Gastroesophageal sphincter (tissue), 3 donors: ENCODE data around the gene GLB1L2.

Experiments
- CTCF ChIP-seq, 4 experiments: fragments of 200-600 bp in 2 of 4; fragments of 450-650 bp in 2 of 4; sonication (generic) in 1 of 4; IDR thresholded peaks; one replicate each; pipeline ENCODE4 v1.5.1; 2017 to 2019; ENCODE audit warnings: antibody characterized with exemption in 4 of 4, mild to moderate bottlenecking in 2 of 4, moderate library complexity in 2 of 4
- EP300 ChIP-seq: sonication (generic); formaldehyde crosslinking; IDR thresholded peaks from one replicate; pipeline ENCODE4 v1.6.1; 2017; ENCODE audit warnings: antibody characterized with exemption, mild to moderate bottlenecking
- POLR2A ChIP-seq, 2 donors: fragments of 450-650 bp; IDR thresholded peaks; one replicate each; pipeline ENCODE4 v1.6.1; 2017; ENCODE audit warnings: antibody characterized with exemption in 2 of 2, mild to moderate bottlenecking in 2 of 2, moderate library complexity in 1 of 2
- POLR2AphosphoS5 ChIP-seq: sonication (generic); formaldehyde crosslinking; IDR thresholded peaks from one replicate; pipeline ENCODE4 v1.6.1; 2017; ENCODE audit warnings: antibody characterized with exemption

- TF ChIP-seq POLR2AphosphoS5 (no peak), CTCF (IDR thresholded peaks at IDR 0.05) (no peak), POLR2A (IDR thresholded peaks at IDR 0.05) (no peak), EP300 (no peak)
Measured at GRCh38 chr11:134362192-134362901, 30.6 kb downstream of the GLB1L2 start.
